BLaER1 treated with 17β-estradiol and CSF1 and Interleukin-3, amounts not matched to agents 10 nM and 100 nM (cell line): Measurements from ENCODE around the gene LRFN4.

Source experiments
- H3K27ac ChIP-seq, 11 experiments: shearing (Covaris generic); formaldehyde crosslinking; 2 replicates each; pipeline ENCODE4 v1.8.1; 2022
- H3K27me3 ChIP-seq, 11 experiments: shearing (Covaris generic); formaldehyde crosslinking; 2 replicates each; pipeline ENCODE4 v1.8.1; 2022
- H3K36me3 ChIP-seq, 11 experiments: shearing (Covaris generic); formaldehyde crosslinking; 2 replicates each; pipeline ENCODE4 v1.8.1; 2022
- H3K4me1 ChIP-seq, 10 experiments: shearing (Covaris generic); formaldehyde crosslinking; 2 replicates each; pipeline ENCODE4 v1.8.1; 2022
- H3K4me2 ChIP-seq, 11 experiments: shearing (Covaris generic); formaldehyde crosslinking; 2 replicates each; pipeline ENCODE4 v1.8.1; 2022
- H3K4me3 ChIP-seq, 10 experiments: shearing (Covaris generic); formaldehyde crosslinking; 2 replicates each; pipeline ENCODE4 v1.8.1; 2022
- H3K9ac ChIP-seq, 11 experiments: shearing (Covaris generic); formaldehyde crosslinking; 2 replicates each; pipeline ENCODE4 v1.8.1; 2022
- H3K9me3 ChIP-seq, 11 experiments: shearing (Covaris generic); formaldehyde crosslinking; replicated peaks in 1 of 11; 2 replicates each; pipeline ENCODE4 v1.8.1; 2022
- H4K20me1 ChIP-seq, 11 experiments: shearing (Covaris generic); formaldehyde crosslinking; 2 replicates each; pipeline ENCODE4 v1.8.1; 2022
- Cebpa-rat ChIP-seq, 11 experiments: shearing (Covaris generic); IDR thresholded peaks; 2 replicates each; pipeline ENCODE4 v1.8.1; 2022

LRFN4 gene

DNA sequence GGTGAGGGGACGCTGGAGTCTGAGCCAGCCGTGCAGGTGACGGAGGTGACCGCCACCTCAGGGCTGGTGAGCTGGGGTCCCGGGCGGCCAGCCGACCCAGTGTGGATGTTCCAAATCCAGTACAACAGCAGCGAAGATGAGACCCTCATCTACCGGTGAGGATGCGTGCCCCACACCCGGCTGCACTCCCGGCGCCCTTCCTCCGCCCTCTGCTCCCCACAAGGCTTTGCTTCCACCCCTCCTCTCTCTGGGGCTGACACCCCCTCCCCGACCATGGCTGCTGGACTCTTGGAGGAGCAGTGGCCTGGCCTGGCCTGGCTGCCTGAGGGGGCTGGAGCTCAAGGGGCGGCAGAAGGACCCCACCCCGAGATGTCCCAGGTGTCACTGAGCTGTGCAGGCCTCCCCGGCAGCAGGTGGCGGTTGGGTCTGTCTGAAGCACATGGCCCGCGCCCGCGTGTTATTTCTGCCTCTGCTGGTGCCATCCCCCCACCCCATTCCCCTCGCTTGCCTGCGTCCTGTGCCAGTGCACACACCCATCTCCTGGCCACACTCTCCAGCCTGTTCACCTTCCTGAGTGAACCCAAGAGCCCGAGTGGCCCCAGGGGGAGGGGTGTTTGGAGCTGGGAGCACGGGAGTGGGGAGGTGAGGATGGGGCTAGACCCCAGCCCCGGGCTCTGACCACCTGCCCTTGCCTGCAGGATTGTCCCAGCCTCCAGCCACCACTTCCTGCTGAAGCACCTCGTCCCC, 2.2 kb downstream of the LRFN4 start:
- H3K27me3 ChIP-seq: no peaks in the 10 kb centered on the region
- H3K4me3 ChIP-seq: peak overlapping the region in 9 of 10 experiments; percentile 87 to 98 (median 91); a peak in 11 of 20 replicates
- H3K4me2 ChIP-seq: peak overlapping the region; percentile 86 to 100 (median 98)
- no peak for TF ChIP-seq Cebpa-rat (IDR thresholded peaks at IDR 0.05)
- peaks cover 13 to 66% (median 51%) of the 10 kb centered on the region in 11 experiments; a peak in 21 of 22 replicates for H4K20me1 ChIP-seq
- peak overlapping the region in 10 of 11 experiments; percentile 13 to 100 (median 98); a peak in 17 of 22 replicates for H3K9ac ChIP-seq
- H3K9me3 ChIP-seq: no peaks in the 10 kb centered on the region
- peak overlapping the region in 5 of 11 experiments; percentile 96 to 100 (median 99); a peak in 11 of 22 replicates for H3K27ac ChIP-seq
- peaks cover 22 to 57% (median 38%) of the 10 kb centered on the region in 11 experiments; a peak in 21 of 22 replicates for H3K36me3 ChIP-seq
- H3K4me1 ChIP-seq: peaks cover 52 to 76% (median 68%) of the 10 kb centered on the region in 10 experiments

DNA sequence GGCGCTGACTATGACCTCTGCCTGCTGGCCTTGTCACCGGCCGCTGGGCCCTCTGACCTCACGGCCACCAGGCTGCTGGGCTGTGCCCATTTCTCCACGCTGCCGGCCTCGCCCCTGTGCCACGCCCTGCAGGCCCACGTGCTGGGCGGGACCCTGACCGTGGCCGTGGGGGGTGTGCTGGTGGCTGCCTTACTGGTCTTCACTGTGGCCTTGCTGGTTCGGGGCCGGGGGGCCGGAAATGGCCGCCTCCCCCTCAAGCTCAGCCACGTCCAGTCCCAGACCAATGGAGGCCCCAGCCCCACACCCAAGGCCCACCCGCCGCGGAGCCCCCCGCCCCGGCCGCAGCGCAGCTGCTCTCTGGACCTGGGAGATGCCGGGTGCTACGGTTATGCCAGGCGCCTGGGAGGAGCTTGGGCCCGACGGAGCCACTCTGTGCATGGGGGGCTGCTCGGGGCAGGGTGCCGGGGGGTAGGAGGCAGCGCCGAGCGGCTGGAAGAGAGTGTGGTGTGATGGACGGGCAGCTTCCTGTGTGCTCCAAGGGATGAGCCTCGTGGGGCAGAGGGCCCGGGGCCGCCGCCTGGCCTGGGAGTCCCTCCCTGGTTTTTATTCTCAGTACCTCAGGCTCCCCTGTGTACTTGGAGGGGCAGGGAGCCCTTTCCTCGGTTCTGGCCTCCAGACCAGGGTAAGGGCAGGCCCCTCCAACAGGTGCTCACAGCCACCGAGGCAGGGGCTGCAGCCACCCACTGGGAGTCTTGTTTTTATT, 3.0 kb downstream of the LRFN4 start:
- Histone ChIP-seq H3K27ac (peak overlapping the region in 5 of 11 experiments; percentile 9 to 100 (median 99); a peak in 9 of 22 replicates), H3K27me3 (no peaks in the 10 kb centered on the region), H4K20me1 (peaks cover 13 to 73% (median 51%) of the 10 kb centered on the region in 11 experiments; a peak in 21 of 22 replicates), H3K9ac (peak overlapping the region; percentile 8 to 100 (median 97); a peak in 16 of 22 replicates), H3K4me3 (peak overlapping the region in 5 of 10 experiments; percentile 89 to 98 (median 93); a peak in 6 of 20 replicates), H3K4me1 (peaks cover 51 to 76% (median 68%) of the 10 kb centered on the region in 10 experiments), H3K9me3 (no peaks in the 10 kb centered on the region), H3K4me2 (peak overlapping the region; percentile 86 to 100 (median 98); a peak in 21 of 22 replicates), H3K36me3 (peaks cover 22 to 58% (median 38%) of the 10 kb centered on the region in 11 experiments; a peak in 21 of 22 replicates)
- no peak for TF ChIP-seq Cebpa-rat (IDR thresholded peaks at IDR 0.05)

DNA sequence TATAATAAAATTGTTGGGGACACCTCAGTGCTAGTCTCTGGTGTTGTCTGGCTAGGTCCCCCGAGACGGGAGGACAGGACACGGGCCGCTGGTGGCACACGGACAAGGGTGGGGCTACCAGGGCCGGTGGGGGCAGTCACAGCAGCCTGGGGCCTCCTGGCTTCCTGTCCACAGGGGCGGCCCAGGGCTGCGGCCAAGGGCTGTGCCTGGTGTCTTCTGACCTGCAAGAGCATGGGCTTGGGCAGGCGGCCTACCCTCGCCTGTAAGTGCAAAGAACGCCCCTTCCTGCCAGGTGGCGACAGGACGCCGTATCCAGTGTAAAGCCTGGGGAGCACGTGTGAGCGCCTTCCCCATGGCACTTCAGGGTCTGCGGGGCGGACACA, 3.6 kb downstream of the LRFN4 start:
- peaks cover 22 to 58% (median 38%) of the 10 kb centered on the region in 11 experiments; a peak in 21 of 22 replicates for H3K36me3 ChIP-seq
- H3K4me1 ChIP-seq: peaks cover 45 to 71% (median 62%) of the 10 kb centered on the region in 10 experiments
- H3K4me2 ChIP-seq: peak overlapping the region in 10 of 11 experiments; percentile 47 to 100 (median 98); a peak in 21 of 22 replicates
- peak overlapping the region in 6 of 11 experiments; percentile 4 to 99 (median 26); a peak in 8 of 22 replicates for H3K27ac ChIP-seq
- peak overlapping the region in 2 of 10 experiments; percentile 48 to 89; a peak in 3 of 20 replicates for H3K4me3 ChIP-seq
- H3K27me3 ChIP-seq: no peaks in the 10 kb centered on the region
- no peaks in the 10 kb centered on the region for H3K9me3 ChIP-seq
- TF ChIP-seq Cebpa-rat (IDR thresholded peaks at IDR 0.05): no peak
- H4K20me1 ChIP-seq: peaks cover 13 to 78% (median 51%) of the 10 kb centered on the region in 11 experiments; a peak in 21 of 22 replicates
- H3K9ac ChIP-seq: peak overlapping the region in 10 of 11 experiments; percentile 3 to 99 (median 30); a peak in 14 of 22 replicates

DNA sequence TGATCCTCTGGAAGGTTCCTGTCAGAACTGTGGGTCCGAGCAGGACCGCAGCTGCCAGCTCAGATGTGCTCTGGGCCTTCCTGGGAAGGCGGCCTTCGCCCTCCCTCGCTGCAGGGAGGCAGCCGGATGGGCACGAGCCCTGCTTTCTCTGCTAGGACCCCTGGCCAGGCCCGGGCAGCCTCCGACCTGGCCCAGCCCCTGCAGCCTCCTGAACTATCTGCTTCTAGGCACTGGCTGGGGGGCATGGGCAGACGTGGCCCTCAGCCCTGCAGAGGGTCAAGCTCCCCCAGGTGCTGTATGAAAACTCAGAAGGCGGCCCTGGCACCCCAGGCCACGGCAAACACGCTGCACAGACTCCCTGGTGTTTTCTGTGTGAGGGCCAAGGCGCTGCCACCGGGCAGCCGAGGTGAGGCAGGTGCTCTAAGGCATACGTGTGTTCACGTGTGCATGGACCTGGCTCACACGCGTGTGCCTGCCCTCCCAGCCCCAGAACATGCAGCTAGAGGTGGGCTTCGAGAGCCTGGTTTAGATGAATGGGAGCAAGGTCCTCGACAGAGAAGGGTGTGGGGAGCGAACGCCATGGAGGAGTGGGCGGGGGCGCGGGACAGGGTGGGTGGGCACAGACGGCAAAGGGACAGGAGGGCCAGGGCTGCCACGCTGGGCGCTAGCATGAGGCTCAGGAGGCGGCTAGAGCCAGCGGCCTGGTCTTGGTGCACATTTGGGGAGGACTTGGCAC, 4.3 kb downstream of the LRFN4 start:
- TF ChIP-seq Cebpa-rat (IDR thresholded peaks at IDR 0.05): no peak
- Histone ChIP-seq H3K27ac (peak overlapping the region in 5 of 11 experiments; percentile 4 to 99 (median 14); a peak in 5 of 22 replicates), H3K4me1 (peaks cover 42 to 66% (median 57%) of the 10 kb centered on the region in 10 experiments), H3K27me3 (no peaks in the 10 kb centered on the region), H4K20me1 (peaks cover 13 to 81% (median 51%) of the 10 kb centered on the region in 11 experiments; a peak in 21 of 22 replicates), H3K9ac (peak overlapping the region in 7 of 11 experiments; percentile 17 to 98 (median 40); a peak in 9 of 22 replicates), H3K9me3 (no peaks in the 10 kb centered on the region), H3K36me3 (peaks cover 22 to 58% (median 38%) of the 10 kb centered on the region in 11 experiments; a peak in 21 of 22 replicates), H3K4me3 (no peak overlapping the region), H3K4me2 (peak overlapping the region in 6 of 11 experiments; percentile 93 to 100 (median 99); a peak in 11 of 22 replicates)

DNA sequence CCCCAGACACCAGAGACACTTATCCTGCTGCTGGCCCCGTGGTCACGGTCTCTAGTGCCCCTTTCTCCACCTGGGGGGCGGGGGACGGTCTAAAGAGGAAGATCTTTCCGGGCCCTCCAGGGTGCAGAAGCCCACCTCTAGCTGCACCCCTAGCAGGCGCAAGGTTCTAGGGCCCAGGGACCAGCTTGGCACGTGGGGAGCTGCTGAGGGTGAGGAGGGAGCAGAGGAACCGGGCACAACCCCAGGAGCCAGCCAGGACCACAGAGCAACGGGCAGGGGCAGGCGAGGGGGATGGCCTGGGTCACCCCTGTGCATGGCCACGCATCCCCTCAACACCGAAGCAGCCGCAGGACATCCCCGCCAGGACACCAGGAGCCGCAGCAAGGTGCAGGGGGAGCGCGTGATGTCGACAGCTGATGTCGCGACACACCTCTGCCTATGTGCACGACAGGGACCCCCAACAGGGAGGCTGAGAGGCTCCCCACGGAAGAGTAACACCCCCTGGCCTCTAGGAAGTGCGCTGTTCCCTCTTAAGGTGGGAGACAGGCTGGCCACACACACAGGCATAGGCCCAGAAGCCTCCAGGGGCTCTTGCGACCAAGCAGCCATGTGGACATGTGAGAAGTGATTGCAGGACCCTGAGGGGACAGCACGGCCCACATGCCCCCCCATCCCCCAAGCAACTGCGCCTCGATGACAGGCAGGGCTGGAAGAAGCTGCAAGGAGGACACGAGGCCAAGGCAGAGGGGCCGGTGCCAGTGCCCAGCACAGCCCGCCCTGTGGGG, 5.1 kb downstream of the LRFN4 start:
- Histone ChIP-seq H3K9me3 (no peaks in the 10 kb centered on the region), H3K9ac (peak overlapping the region in 6 of 11 experiments; percentile 3 to 63 (median 37); a peak in 6 of 22 replicates), H3K27me3 (no peaks in the 10 kb centered on the region), H3K4me2 (peak overlapping the region in 8 of 11 experiments; percentile 26 to 74 (median 53); a peak in 14 of 22 replicates), H3K4me3 (no peak overlapping the region), H3K27ac (peak overlapping the region in 2 of 11 experiments; percentile 34 to 45; a peak in 3 of 22 replicates), H4K20me1 (peaks cover 13 to 81% (median 51%) of the 10 kb centered on the region in 11 experiments; a peak in 21 of 22 replicates), H3K36me3 (peaks cover 22 to 58% (median 38%) of the 10 kb centered on the region in 11 experiments; a peak in 21 of 22 replicates), H3K4me1 (peaks cover 42 to 66% (median 57%) of the 10 kb centered on the region in 10 experiments)
- no peak for TF ChIP-seq Cebpa-rat (IDR thresholded peaks at IDR 0.05)

DNA sequence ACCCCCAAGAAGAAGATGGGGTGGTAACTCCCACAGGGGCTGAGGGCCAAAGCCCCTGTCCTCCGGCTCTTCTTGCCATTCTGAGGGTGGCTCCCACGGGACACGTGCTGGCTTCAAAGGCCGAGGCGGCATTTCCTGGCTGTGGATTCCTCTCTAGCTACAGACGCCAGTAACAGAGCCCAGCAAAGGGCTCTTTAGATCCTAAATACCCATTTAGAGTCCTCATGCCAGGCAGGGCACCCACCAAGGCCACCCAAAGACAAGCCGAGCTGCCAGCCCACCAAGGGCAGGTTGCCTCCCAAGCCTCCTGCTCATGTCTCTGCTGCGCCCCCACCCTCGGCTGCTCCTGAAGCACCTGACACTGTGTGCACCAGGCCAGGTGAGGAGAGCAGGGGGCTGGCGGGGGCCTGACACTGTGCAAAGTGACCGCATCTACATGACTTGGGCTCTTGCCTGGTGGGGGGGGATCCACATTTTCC, 5.7 kb downstream of the LRFN4 start:
- H3K9me3 ChIP-seq: no peaks in the 10 kb centered on the region
- peaks cover 40 to 64% (median 55%) of the 10 kb centered on the region in 10 experiments for H3K4me1 ChIP-seq
- peaks cover 25 to 58% (median 37%) of the 10 kb centered on the region in 11 experiments; a peak in 21 of 22 replicates for H3K36me3 ChIP-seq
- peak overlapping the region in 2 of 11 experiments; percentile 34 to 45; a peak in 3 of 22 replicates for H3K27ac ChIP-seq
- H3K9ac ChIP-seq: peak overlapping the region in 6 of 11 experiments; percentile 3 to 63 (median 37); a peak in 6 of 22 replicates
- H3K4me3 ChIP-seq: no peak overlapping the region
- TF ChIP-seq Cebpa-rat (IDR thresholded peaks at IDR 0.05): no peak
- H3K4me2 ChIP-seq: peak overlapping the region in 8 of 11 experiments; percentile 26 to 74 (median 53); a peak in 14 of 22 replicates
- peaks cover 13 to 79% (median 48%) of the 10 kb centered on the region in 11 experiments; a peak in 21 of 22 replicates for H4K20me1 ChIP-seq
- no peaks in the 10 kb centered on the region for H3K27me3 ChIP-seq
